ENCODE data around the gene ELAVL3. TPM values are rescaled to one million over a fixed set of nuclear protein-coding genes. Genes with fewer than 3 reads are reported as not detected.

The ELAVL3 gene
- total RNA-seq = not detected in 2 replicates

GRCh38 chr19:11480715-11481533, at the start of gene ELAVL3:
ELAVL3 (minus strand) TSS chr19:11481046; CDS start chr19:11480608, 438 bp downstream.

GRCh38 chr19:11528551-11529341, 47.9 kb upstream of the ELAVL3 start, which contains the start of gene ECSIT:
ECSIT (minus strand) TSS chr19:11529134; CDS start chr19:11519170, 9,964 bp downstream.

DNA sequence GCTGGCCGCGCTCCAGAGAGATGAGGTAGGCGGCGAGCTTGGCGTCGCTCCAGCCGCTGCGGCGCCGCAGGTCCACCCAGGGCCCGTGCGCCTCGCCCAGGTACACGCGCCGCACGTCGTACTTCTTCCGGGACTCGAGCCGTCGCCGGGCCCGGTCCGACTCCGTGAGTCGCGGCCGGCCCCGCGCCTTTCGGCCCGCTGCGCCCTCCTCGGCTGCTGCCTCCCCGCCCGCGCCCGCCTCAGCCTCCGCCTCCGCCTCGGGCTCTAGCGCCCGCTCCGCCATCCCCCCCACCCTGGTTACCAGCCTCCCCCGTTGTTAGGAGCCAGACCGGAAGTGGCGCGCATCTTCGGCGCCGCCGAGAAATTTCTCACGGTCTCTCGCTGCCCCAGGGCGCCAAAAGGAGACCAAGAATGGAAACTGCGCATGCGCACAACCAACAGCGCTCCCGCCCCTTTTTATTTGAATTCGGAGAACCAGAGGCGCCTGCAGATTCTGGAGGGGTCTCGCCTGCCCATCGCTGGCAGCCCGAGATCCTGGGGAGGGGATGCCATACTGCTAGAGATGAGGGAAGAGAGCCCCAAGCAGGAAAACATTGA, 24.8 kb upstream of the ELAVL3 start, which contains the start of gene ZNF653:
Gene ZNF653, minus strand, starts transcription at position 336 of the 597 bp plus-strand sequence. Its CDS starts 53 bp downstream, at position 283.

GRCh38 chr19:11435057-11435832, 45.6 kb downstream of the ELAVL3 start, which contains the start of the genes ODAD3 and PRKCSH:
ODAD3 (minus strand) TSS chr19:11435121; CDS start chr19:11435016, 105 bp downstream.
PRKCSH (plus strand) TSS chr19:11435635; CDS start chr19:11436118, 483 bp downstream.

GRCh38 chr19:11418549-11419506, 62.0 kb downstream of the ELAVL3 start, which contains the start of gene RGL3:
RGL3 (minus strand) TSS chr19:11419314; CDS start chr19:11419278, 36 bp downstream.

Small RNA genes within 50 kb of the gene (small RNA-seq; reads per million reads assigned to genes)
- gene MIR7974 = not detected
- gene RF00019 = not detected
- not detected for gene RN7SL833P

Other genes with a start within 250 kb of the ELAVL3 start
- gene ANGPTL8, start 241.4 kb downstream of the ELAVL3 start, total RNA-seq = not detected in 2 replicates
- gene DOCK6, start 218.5 kb downstream of the ELAVL3 start, total RNA-seq = 8.5 and 19.2 TPM in 2 replicates
- gene TSPAN16, start 184.9 kb downstream of the ELAVL3 start, total RNA-seq = not detected in 2 replicates
- gene RAB3D, start 141.4 kb downstream of the ELAVL3 start, total RNA-seq = 12.7 and 15.4 TPM in 2 replicates
- 59.0 and 130 TPM in 2 replicates for gene TMEM205, start 134.8 kb downstream of the ELAVL3 start, total RNA-seq
- gene CCDC159, start 134.5 kb downstream of the ELAVL3 start, total RNA-seq = 2.2 and 2.9 TPM in 2 replicates
- 7.6 and 9.6 TPM in 2 replicates for gene PLPPR2, start 125.6 kb downstream of the ELAVL3 start, total RNA-seq
- 0.59 and 0.73 TPM in 2 replicates for gene SWSAP1, start 106.4 kb downstream of the ELAVL3 start, total RNA-seq
- gene EPOR, start 96.7 kb downstream of the ELAVL3 start, total RNA-seq = 3.7 and 7.0 TPM in 2 replicates
- 0.37 and 0.98 TPM in 2 replicates for gene RGL3, start 61.7 kb downstream of the ELAVL3 start, total RNA-seq
- 0.39 TPM in 1 of 2 replicates, not detected in the other for gene ODAD3, start 45.9 kb downstream of the ELAVL3 start, total RNA-seq
- gene PRKCSH, start 45.4 kb downstream of the ELAVL3 start, total RNA-seq = 113 and 118 TPM in 2 replicates
- 4.5 and 6.2 TPM in 2 replicates for gene ZNF653, start 24.8 kb upstream of the ELAVL3 start, total RNA-seq
- 36.6 and 37.5 TPM in 2 replicates for gene ECSIT, start 48.1 kb upstream of the ELAVL3 start, total RNA-seq
- gene CNN1, start 57.8 kb upstream of the ELAVL3 start, total RNA-seq = 0.39 and 0.73 TPM in 2 replicates
- 37.1 and 38.9 TPM in 2 replicates for gene ELOF1, start 78.2 kb upstream of the ELAVL3 start, total RNA-seq
- gene ACP5, start 96.6 kb upstream of the ELAVL3 start, total RNA-seq = 0.20 and 0.37 TPM in 2 replicates
- 9.2 and 10.3 TPM in 2 replicates for gene ZNF627, start 116.4 kb upstream of the ELAVL3 start, total RNA-seq